Fibroblast of villous mesenchyme (primary cell): ENCODE measurements around the gene AFF3. TPM values are rescaled to one million over a fixed set of nuclear protein-coding genes. Genes with fewer than 3 reads are reported as not detected.

Experiments
- DNase-seq: peaks from one replicate; pipeline ENCODE4 v3.0.0-alpha.2; 2010; ENCODE audit warnings: low read depth
- H3K4me3 ChIP-seq: 2 replicates; pipeline ENCODE4 v1.5.1; 2011; ENCODE audit warnings: low read depth, mild to moderate bottlenecking, low read length
- total RNA-seq: library from RNA; depleted of rRNA; stranded (reverse); fragments of >200 nt; gene quantifications from 2 replicates; pipeline ENCODE4 v1.2.3, GENCODE V29; 2012
- TF ChIP-seq, protein P1 (sequence below): IDR thresholded peaks from 2 replicates; pipeline ENCODE4 v1.5.1; 2012; ENCODE audit warnings: low read depth, mild to moderate bottlenecking, low read length; ENCODE audit not compliant: insufficient read depth

Gene AFF3
- total RNA-seq, 1 donor: 19.4 TPM

DNA sequence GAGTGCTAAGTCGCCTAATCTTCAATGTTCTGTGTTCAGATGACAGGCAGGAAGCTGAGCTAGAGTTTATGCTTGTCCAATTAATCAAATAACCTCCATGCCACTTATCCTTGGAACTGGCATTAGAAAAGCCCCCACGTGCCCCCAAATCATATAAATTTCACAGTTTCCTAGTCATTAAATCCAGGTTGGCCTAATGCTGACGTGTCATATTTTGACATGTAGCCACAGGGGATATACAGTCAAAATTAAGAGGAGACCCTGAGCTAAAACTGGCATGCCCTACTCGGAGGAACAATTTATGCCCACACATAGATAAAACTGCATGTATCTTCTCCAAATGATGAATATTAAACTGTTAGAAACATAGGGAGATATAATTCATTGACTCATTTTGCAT lies 101.0 kb downstream of the AFF3 start:
- TF ChIP-seq, protein P1, sequence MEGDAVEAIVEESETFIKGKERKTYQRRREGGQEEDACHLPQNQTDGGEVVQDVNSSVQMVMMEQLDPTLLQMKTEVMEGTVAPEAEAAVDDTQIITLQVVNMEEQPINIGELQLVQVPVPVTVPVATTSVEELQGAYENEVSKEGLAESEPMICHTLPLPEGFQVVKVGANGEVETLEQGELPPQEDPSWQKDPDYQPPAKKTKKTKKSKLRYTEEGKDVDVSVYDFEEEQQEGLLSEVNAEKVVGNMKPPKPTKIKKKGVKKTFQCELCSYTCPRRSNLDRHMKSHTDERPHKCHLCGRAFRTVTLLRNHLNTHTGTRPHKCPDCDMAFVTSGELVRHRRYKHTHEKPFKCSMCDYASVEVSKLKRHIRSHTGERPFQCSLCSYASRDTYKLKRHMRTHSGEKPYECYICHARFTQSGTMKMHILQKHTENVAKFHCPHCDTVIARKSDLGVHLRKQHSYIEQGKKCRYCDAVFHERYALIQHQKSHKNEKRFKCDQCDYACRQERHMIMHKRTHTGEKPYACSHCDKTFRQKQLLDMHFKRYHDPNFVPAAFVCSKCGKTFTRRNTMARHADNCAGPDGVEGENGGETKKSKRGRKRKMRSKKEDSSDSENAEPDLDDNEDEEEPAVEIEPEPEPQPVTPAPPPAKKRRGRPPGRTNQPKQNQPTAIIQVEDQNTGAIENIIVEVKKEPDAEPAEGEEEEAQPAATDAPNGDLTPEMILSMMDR: no peak
- no peak for DNase-seq
- H3K4me3 ChIP-seq: no peak overlapping the region

- TF ChIP-seq, protein P1: no peak
- DNase-seq: no peak
- no peak overlapping the region for H3K4me3 ChIP-seq
Measured at GRCh38 chr2:100040906-100041305, 101.5 kb downstream of the AFF3 start.

DNA sequence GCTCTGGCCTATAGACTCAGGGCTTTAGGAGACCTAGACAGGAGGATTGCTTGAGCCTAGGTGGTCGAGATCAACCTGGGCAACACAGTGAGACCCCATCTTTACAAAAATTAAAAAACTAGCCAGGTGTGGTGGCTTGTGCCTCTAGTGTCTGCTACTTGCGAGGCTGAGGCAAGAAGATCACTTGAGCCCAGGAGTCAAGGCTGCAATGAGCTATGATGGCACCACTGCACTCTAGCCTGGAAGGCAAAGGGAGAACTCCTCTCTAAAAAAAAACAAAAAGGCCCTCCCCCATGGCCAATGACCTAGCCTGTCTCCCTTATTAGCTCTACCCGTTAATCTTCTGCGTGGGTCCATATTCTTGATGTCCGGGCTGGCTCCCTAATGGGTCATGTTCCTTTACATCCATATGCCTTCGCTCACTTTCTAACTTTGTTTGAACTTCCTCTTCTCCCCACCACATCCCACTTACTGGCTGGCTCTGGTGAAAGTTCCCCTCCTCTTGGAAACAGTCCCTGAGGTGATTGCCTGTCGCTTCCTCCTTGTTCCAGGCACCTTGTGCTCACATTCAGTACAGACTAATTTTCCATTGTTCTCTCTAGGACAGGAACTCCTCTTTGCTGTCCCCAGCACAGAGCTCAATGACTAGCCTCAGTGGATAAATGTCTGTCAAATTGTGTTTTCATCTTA lies 103.0 kb downstream of the AFF3 start:
- TF ChIP-seq, protein P1: no peak
- no peak overlapping the region for H3K4me3 ChIP-seq
- no peak for DNase-seq

DNA sequence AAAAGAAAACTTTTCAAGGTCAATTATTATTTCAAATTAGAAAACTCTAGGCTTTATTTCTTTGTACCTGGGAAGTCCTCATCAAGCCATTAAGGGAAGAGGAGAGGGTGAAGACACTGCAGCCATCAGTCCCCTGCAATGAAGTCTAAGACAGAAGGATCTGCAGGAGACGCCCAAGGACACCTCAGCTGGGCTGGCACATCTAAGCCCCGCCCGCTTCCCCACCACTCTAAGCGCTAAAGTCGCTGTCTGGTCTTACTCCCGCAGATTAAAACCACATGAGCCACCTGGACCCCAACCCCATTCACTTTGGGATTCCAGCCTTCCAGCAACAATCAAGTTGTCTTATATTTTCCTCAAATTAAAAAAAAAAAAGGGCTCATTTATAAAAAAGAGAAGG lies 104.4 kb downstream of the AFF3 start:
- TF ChIP-seq, protein P1: no peak
- H3K4me3 ChIP-seq: no peak overlapping the region
- DNase-seq: no peak

DNA sequence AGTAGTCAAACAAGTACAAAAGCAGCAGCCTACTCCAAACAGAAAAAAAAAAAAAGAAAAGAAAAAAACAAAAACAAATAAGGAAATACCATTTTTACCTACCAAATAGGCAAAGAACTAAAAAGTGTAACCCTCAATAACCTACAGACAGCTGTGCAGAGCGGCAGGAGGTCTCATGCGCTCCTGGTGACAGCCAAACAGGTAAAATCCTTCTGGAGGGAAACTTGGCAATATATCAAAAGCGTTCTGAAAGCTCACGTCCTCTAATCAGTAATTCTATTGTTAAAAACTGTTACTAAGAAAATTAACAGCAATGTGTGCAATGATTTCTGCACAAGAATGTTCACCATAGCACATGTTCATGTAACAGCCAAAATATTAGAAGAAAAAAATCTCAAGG lies 105.6 kb downstream of the AFF3 start:
- TF ChIP-seq, protein P1: no peak
- no peak overlapping the region for H3K4me3 ChIP-seq
- no peak for DNase-seq

DNA sequence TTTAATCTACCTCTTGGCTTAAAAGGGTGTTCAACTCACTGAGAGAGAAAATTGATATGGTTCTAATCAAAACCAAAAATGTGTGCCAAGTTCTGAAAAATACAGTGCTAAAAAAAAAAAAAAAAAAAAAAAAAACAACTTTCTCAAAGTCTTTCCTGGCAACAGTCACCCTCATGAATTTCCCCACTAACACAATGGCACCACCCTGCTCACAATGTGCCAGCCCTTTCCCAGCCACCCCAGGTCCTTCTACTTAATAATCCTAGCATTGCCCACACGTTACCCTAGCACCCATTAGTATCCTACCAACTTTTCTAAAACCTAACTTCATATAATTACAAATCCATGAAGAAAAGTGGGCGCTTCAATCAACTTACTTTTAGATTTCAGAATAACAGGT lies 106.4 kb downstream of the AFF3 start:
- TF ChIP-seq, protein P1: no peak
- no peak overlapping the region for H3K4me3 ChIP-seq
- no peak for DNase-seq

DNA sequence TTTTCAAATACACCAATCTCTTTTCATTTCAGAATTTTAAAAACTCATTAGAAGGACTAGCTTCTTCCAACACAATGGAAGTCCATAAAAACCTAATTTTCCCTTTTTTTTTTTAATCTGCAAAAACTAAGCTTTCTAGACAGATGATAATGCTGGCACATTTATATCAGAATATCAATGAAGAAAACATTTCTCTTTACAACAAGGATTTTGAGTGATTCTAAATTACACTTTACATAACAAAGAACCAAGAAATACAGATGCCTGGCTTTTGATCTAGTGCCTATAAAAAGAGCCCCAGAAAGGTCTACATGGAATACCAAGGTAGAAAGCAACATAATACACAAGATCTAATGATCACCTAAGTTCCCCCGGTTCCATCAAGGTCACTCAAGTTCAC lies 108.0 kb downstream of the AFF3 start:
- DNase-seq: no peak
- H3K4me3 ChIP-seq: no peak overlapping the region
- TF ChIP-seq, protein P1: no peak
